B cell (primary cell): ENCODE data around the gene NFIC. TPM values are rescaled to one million over a fixed set of nuclear protein-coding genes. Genes with fewer than 3 reads are reported as not detected.

Source experiments
- ATAC-seq: fragments of 200-7000 bp; cut with Tn5 transposase; one replicate; pipeline ENCODE4 v1.10.0; 2021; ENCODE audit warnings: low read depth, mild to moderate bottlenecking, moderate number of reproducible peaks, moderate library complexity
- CTCF ChIA-PET: fragments of 350-600 bp; sonication (Branson Sonifier 250); formaldehyde crosslinking; loops from one replicate; lab custom pipeline; 2021; ENCODE audit warnings: antibody characterized with exemption, inconsistent platforms; lab: Charles Lee
- POLR2A ChIA-PET: fragments of 350-600 bp; sonication (Branson Sonifier 250); formaldehyde crosslinking; loops from one replicate; lab custom pipeline; 2021; ENCODE audit warnings: antibody characterized with exemption; lab: Charles Lee
- DNase-seq: peaks from one replicate; pipeline ENCODE4 v3.0.0; 2013
- H2AFZ ChIP-seq: 2 replicates; pipeline ENCODE4 v1.6.1; 2012; ENCODE audit warnings: mild to moderate bottlenecking, low read depth, low read length; ENCODE audit not compliant: insufficient read depth, poor library complexity, severe bottlenecking
- H3K27ac ChIP-seq, 2 donors: 1 replicate in 1 of 2; 2 replicates in 1 of 2; pipeline ENCODE4 v1.5.1; 2012 to 2013; ENCODE audit warnings: low read length in 2 of 2, mild to moderate bottlenecking in 2 of 2, moderate library complexity in 1 of 2
- H3K27me3 ChIP-seq, 4 experiments: fragments of 200-600 bp in 1 of 4; sonication (generic) in 1 of 4; replicated peaks in 1 of 4; 1 replicate in 2 of 4; 2 replicates in 2 of 4; pipeline versions ENCODE4 v1.6.1 to v1.7.0; 2013 to 2016; ENCODE audit warnings: low read length in 3 of 4, mild to moderate bottlenecking in 2 of 4, mixed read lengths in 1 of 4, moderate library complexity in 1 of 4; ENCODE audit not compliant: insufficient read depth in 4 of 4, control insufficient read depth in 3 of 4; ENCODE audit errors: control extremely low read depth in 1 of 4
- H3K36me3 ChIP-seq, 2 experiments: replicated peaks in 1 of 2; 1 replicate in 1 of 2; 2 replicates in 1 of 2; pipeline versions ENCODE4 v1.6.1 to v1.7.1; 2013; ENCODE audit warnings: low read length in 1 of 2; ENCODE audit not compliant: insufficient read depth in 2 of 2, control insufficient read depth in 1 of 2; ENCODE audit errors: control extremely low read depth in 1 of 2, extremely low read depth in 1 of 2
- H3K4me1 ChIP-seq, 2 donors: fragments of 200-600 bp in 1 of 2; sonication (generic) in 1 of 2; 1 replicate in 1 of 2; 2 replicates in 1 of 2; pipeline versions ENCODE4 v1.5.1 to v1.6.1; 2013 to 2017; ENCODE audit warnings: low read length in 2 of 2; ENCODE audit not compliant: control insufficient read depth in 2 of 2, insufficient read depth in 2 of 2
- H3K4me2 ChIP-seq: replicated peaks from 2 replicates; pipeline ENCODE3; 2012; ENCODE audit warnings: mild to moderate bottlenecking, low read depth, low read length; ENCODE audit not compliant: poor library complexity, severe bottlenecking
- H3K4me3 ChIP-seq, 5 experiments: fragments of 200-600 bp in 1 of 5; sonication (generic) in 1 of 5; 1 replicate in 3 of 5; 2 replicates in 2 of 5; pipeline versions ENCODE4 v1.5.1 to v1.7.0; 2011 to 2016; ENCODE audit warnings: low read length in 4 of 5, mild to moderate bottlenecking in 4 of 5, low read depth in 2 of 5, control low read depth in 1 of 5, moderate library complexity in 1 of 5; ENCODE audit not compliant: insufficient read depth in 1 of 5; ENCODE audit errors: control extremely low read depth in 1 of 5, extremely low read depth in 1 of 5
- H3K79me2 ChIP-seq: fragments of 200-600 bp; sonication (generic); one replicate; pipeline ENCODE4 v1.6.0; 2016; ENCODE audit warnings: low read length; ENCODE audit not compliant: control insufficient read depth, insufficient read depth
- H3K9ac ChIP-seq: fragments of 200-600 bp; sonication (generic); 2 replicates; pipeline ENCODE4 v1.6.1; 2017; ENCODE audit warnings: mild to moderate bottlenecking, low read length, moderate library complexity
- H3K9me3 ChIP-seq, 3 donors: one replicate each; pipeline versions ENCODE4 v1.6.1 to v1.7.1; 2013; ENCODE audit warnings: low read length in 2 of 3; ENCODE audit not compliant: control insufficient read depth in 2 of 3, insufficient read depth in 1 of 3; ENCODE audit errors: control extremely low read depth in 1 of 3
- H4K20me1 ChIP-seq: 2 replicates; pipeline ENCODE4 v1.6.0; 2012; ENCODE audit warnings: mild to moderate bottlenecking, low read length; ENCODE audit not compliant: insufficient read depth, control insufficient read depth, poor library complexity, severe bottlenecking
- H3K27ac Mint-ChIP-seq: one replicate; pipeline ENCODE4 v1.8.0; 2021; ENCODE audit warnings: mixed read lengths
- H3K27me3 Mint-ChIP-seq: one replicate; pipeline ENCODE4 v1.8.0; 2021; ENCODE audit warnings: mixed read lengths
- H3K4me1 Mint-ChIP-seq: one replicate; pipeline ENCODE4 v1.8.0; 2021; ENCODE audit warnings: mixed read lengths
- H3K4me3 Mint-ChIP-seq: one replicate; pipeline ENCODE4 v1.8.0; 2021; ENCODE audit warnings: mixed read lengths
- H3K9me3 Mint-ChIP-seq: one replicate; pipeline ENCODE4 v1.8.0; 2022; ENCODE audit warnings: mixed read lengths; ENCODE audit not compliant: insufficient read depth
- CTCF ChIP-seq: fragments of 200-600 bp; IDR thresholded peaks from one replicate; pipeline ENCODE4 v1.8.0; 2022; ENCODE audit warnings: antibody characterized with exemption, mild to moderate bottlenecking
- EZH2 ChIP-seq: IDR thresholded peaks from 2 replicates; pipeline ENCODE4 v1.6.1; 2012; ENCODE audit warnings: borderline replicate concordance, low read depth, mild to moderate bottlenecking, moderate library complexity, low read length; ENCODE audit not compliant: insufficient read depth, poor library complexity, severe bottlenecking
- WGBS: methylation state at CpG from one replicate; pipeline ENCODE4 v1.1.5; 2013; ENCODE audit warnings: missing lambda C conversion rate; ENCODE audit not compliant: insufficient coverage; 5-methylcytosine and 5-hydroxymethylcytosine counted together
- intact Hi-C: fragments of 100-400 bp; cut with micrococcal nuclease; formaldehyde crosslinking; loops from one replicate; pipeline ENCODE4 v1.10.0; 2022
- polyA plus RNA-seq: library from polyadenylated mRNA; depleted of rRNA; stranded (reverse); fragments of >200 nt; gene quantifications from 2 replicates; pipeline ENCODE4 v1.2.3, GENCODE V29; 2012
- total RNA-seq, 2 donors: library from RNA; stranded (reverse); fragments of 120-200 nt in 1 of 2; gene quantifications; 1 replicate in 1 of 2; 2 replicates in 1 of 2; pipeline versions ENCODE4 v1.2.3 to v1.2.4, GENCODE V29; 2013 to 2022

NFIC gene
- total and polyA plus RNA-seq, 2 donors (not counting 1 experiment from before 2014, with no cell fraction given), result 3.8 to 23.6 TPM

GRCh38 chr19:3362217-3362906, 4.0 kb upstream of the NFIC start:
- no peak overlapping the region for H3K4me2 ChIP-seq
- H2AFZ ChIP-seq, result no peak overlapping the region
- H3K27ac ChIP-seq, result no peak overlapping the region
- no peak overlapping the region for H3K9ac ChIP-seq
- Mint-ChIP-seq H3K27me3 (peaks cover 14% of the 10 kb centered on the region), H3K9me3 (no peaks in the 10 kb centered on the region), H3K4me3 (peak overlapping the region; percentile 85), H3K4me1 (peaks cover 40% of the 10 kb centered on the region), H3K27ac (peak overlapping the region; percentile 8)
- POLR2A ChIA-PET, result no interaction called here
- peaks cover 56% of the 10 kb centered on the region for H4K20me1 ChIP-seq
- CTCF ChIA-PET, result no interaction called here
- no peak for ATAC-seq
- TF ChIP-seq EZH2 (no peak), CTCF (no peak)
- H3K36me3 ChIP-seq, result no peaks in the 10 kb centered on the region
- peaks cover 0 to 3% (median 0%) of the 10 kb centered on the region in 3 donors for H3K9me3 ChIP-seq
- no peak overlapping the region for H3K4me3 ChIP-seq
- peaks cover 36 to 52% of the 10 kb centered on the region in 2 donors for H3K4me1 ChIP-seq
- intact Hi-C loops, result loop anchor here (10.0 kb wide), 1 partner anchor 848 kb away; no protein-coding TSS in a partner anchor
- H3K79me2 ChIP-seq, result peaks cover 21% of the 10 kb centered on the region
- peaks cover 0 to 27% (median 12%) of the 10 kb centered on the region in 4 experiments for H3K27me3 ChIP-seq
- WGBS, result 68% methylated on average over 6 of the region's 9 CpGs
- no peak for DNase-seq

- TF ChIP-seq CTCF, result no peak
- TF ChIP-seq EZH2, result no peak
- peaks cover 42% of the 10 kb centered on the region for H3K4me1 Mint-ChIP-seq
- Histone ChIP-seq H3K27me3 (peaks cover 0 to 27% (median 11%) of the 10 kb centered on the region in 4 experiments), H2AFZ (no peak overlapping the region), H3K9me3 (peaks cover 0 to 3% (median 0%) of the 10 kb centered on the region in 3 donors), H3K9ac (no peak overlapping the region), H4K20me1 (peaks cover 72% of the 10 kb centered on the region), H3K4me1 (peaks cover 32 to 48% of the 10 kb centered on the region in 2 donors), H3K36me3 (no peaks in the 10 kb centered on the region), H3K4me3 (no peak overlapping the region), H3K79me2 (peaks cover 35% of the 10 kb centered on the region), H3K4me2 (no peak overlapping the region), H3K27ac (no peak overlapping the region)
- no peak for DNase-seq
- H3K4me3 Mint-ChIP-seq, result no peak overlapping the region
- ATAC-seq, result no peak
- ChIA-PET POLR2A (no interaction called here), CTCF (interaction anchor here (0.7 to 1.2 kb wide), 2 partner anchors 10 to 11 kb away, joined by 4 to 5 read pairs; no protein-coding TSS in a partner anchor)
- H3K27me3 Mint-ChIP-seq, result peaks cover 23% of the 10 kb centered on the region
- no peaks in the 10 kb centered on the region for H3K9me3 Mint-ChIP-seq
- H3K27ac Mint-ChIP-seq, result no peak overlapping the region
- intact Hi-C loops, result loop anchor here (10.0 kb wide), 1 partner anchor 849 kb away; no protein-coding TSS in a partner anchor
- 89% methylated on average over 16 of the region's 16 CpGs for WGBS
Observed at GRCh38 chr19:3363841-3364500, 2.4 kb upstream of the NFIC start.
